Measurements from ENCODE around the gene PDCD4. TPM values are rescaled to one million over a fixed set of nuclear protein-coding genes. Genes with fewer than 3 reads are reported as not detected.

Gene PDCD4
- total RNA-seq, 6 donors from 2014 or later: 38.0 to 129 (median 57.1) TPM

DNA sequence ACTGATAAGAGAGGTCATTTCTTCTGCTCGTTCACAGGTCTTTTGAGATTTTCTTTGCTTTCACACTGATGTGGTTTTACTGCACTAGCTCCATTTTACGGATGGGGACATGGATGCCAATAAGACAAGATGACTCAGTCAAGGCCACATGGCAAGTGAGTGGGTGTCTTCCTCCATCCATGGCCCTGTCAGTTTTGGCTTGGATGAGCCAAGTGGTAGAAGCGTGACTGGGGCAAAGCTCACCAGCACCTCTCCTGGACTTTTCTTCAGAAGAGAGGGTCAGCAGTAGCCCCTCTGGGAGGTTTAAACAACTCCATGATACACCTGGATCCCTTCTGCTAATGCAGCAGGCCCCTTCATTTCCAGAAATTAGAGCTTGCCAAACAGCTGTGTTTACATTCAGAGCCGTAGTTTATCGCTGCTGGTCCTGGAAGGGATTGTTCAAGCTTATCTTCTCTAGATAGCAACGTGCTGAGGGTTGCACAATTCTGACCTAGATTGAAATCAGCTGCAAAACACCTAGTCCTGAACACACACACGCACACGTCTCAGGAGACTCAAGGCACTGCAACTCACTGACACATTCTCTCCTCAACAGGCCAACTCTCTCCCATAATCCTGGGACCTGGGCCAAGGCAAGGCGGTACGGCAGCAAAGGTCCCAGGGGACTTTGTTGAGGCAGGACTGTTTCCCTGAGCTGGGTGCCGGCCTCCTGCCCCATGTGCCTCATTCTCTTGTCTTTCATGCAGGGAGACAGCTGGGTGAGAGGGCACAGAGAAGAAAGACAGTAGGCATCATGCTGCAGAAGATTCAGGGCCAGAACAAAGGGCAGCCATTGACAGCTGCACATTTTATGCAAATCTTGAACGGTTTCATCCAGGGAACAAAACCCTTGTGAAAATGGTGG lies 14.2 kb upstream of the PDCD4 start:
- Histone ChIP-seq H3K27me3 (no peaks in the 10 kb centered on the region), H3K4me1 (peaks cover 40 to 57% (median 48%) of the 10 kb centered on the region in 4 donors)

DNA sequence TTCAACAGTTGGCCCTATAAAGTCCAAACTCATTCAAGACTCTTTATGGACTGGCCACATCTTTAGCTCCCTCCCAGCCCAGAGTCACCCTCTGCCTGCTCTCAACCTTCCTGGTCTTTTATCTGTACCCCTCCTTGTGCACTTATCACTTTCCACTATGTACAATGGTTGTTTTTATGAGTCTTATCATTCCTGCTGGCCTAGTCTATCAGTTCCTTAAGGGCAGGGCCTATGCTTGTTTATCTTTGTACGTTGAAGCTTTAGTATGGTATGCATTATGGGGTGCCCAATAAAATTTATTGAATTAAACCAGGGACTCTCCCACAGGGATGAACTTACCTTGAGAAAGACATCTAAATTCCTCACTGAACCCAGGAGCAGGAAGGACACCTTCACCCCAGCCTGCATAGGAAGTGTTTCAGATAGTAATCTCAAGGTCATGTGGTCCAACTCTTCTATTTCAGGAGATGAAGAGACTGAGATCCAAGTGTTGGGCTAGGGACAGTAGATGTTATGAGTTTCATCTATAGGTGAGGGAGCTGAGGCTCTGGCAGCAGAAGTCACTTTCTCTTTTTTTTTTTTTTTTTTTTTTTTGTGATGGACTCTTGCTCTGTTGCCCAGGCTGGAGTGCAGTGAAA lies 13.3 kb upstream of the PDCD4 start:
- no peaks in the 10 kb centered on the region for H3K27me3 ChIP-seq
- H3K36me3 ChIP-seq: no peaks in the 10 kb centered on the region
- 50 to 57% methylated on average over 1 of the region's 1 CpG for WGBS, 2 donors
- H3K9me3 ChIP-seq: no peaks in the 10 kb centered on the region
- TF ChIP-seq POLR2AphosphoS5 (IDR thresholded peaks at IDR 0.05): no peak
- TF ChIP-seq, protein P1, sequence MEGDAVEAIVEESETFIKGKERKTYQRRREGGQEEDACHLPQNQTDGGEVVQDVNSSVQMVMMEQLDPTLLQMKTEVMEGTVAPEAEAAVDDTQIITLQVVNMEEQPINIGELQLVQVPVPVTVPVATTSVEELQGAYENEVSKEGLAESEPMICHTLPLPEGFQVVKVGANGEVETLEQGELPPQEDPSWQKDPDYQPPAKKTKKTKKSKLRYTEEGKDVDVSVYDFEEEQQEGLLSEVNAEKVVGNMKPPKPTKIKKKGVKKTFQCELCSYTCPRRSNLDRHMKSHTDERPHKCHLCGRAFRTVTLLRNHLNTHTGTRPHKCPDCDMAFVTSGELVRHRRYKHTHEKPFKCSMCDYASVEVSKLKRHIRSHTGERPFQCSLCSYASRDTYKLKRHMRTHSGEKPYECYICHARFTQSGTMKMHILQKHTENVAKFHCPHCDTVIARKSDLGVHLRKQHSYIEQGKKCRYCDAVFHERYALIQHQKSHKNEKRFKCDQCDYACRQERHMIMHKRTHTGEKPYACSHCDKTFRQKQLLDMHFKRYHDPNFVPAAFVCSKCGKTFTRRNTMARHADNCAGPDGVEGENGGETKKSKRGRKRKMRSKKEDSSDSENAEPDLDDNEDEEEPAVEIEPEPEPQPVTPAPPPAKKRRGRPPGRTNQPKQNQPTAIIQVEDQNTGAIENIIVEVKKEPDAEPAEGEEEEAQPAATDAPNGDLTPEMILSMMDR (IDR thresholded peaks at IDR 0.05): no peak
- no peak for TF ChIP-seq POLR2A (IDR thresholded peaks at IDR 0.05)
- no peak for TF ChIP-seq EP300 (IDR thresholded peaks at IDR 0.05)
- peak overlapping the region in 2 of 4 donors; percentile 78 to 91 for H3K27ac ChIP-seq
- H3K4me3 ChIP-seq: no peak overlapping the region
- H3K4me1 ChIP-seq: peaks cover 38 to 61% (median 51%) of the 10 kb centered on the region in 4 donors
- DNase-seq: no peak
- ATAC-seq (ENCODE audit: low FRiP score in 2 of 2): no peak

More for the DNA sequence above, 14.2 kb upstream of the PDCD4 start:
- TF ChIP-seq POLR2A (IDR thresholded peaks at IDR 0.05): peak in 1 of 4 donors; percentile 35
- TF ChIP-seq, protein P1 (IDR thresholded peaks at IDR 0.05): no peak
- peak in 1 of 4 donors; percentile 85 for TF ChIP-seq EP300 (IDR thresholded peaks at IDR 0.05)
- TF ChIP-seq POLR2AphosphoS5 (IDR thresholded peaks at IDR 0.05): peak in 1 of 2 donors; percentile 81
- DNase-seq (peak in 1 of 2 donors; percentile 80), ATAC-seq (ENCODE audit: low FRiP score in 2 of 2) (peak in 1 of 2 donors; percentile 28)
- 34 to 39% methylated on average over 12 of the region's 12 CpGs for WGBS, 2 donors
- H3K27ac ChIP-seq: peak overlapping the region in 2 of 4 donors; percentile 64 to 78
- no peaks in the 10 kb centered on the region for H3K36me3 ChIP-seq
- no peaks in the 10 kb centered on the region for H3K9me3 ChIP-seq
- no peak overlapping the region for H3K4me3 ChIP-seq

DNA sequence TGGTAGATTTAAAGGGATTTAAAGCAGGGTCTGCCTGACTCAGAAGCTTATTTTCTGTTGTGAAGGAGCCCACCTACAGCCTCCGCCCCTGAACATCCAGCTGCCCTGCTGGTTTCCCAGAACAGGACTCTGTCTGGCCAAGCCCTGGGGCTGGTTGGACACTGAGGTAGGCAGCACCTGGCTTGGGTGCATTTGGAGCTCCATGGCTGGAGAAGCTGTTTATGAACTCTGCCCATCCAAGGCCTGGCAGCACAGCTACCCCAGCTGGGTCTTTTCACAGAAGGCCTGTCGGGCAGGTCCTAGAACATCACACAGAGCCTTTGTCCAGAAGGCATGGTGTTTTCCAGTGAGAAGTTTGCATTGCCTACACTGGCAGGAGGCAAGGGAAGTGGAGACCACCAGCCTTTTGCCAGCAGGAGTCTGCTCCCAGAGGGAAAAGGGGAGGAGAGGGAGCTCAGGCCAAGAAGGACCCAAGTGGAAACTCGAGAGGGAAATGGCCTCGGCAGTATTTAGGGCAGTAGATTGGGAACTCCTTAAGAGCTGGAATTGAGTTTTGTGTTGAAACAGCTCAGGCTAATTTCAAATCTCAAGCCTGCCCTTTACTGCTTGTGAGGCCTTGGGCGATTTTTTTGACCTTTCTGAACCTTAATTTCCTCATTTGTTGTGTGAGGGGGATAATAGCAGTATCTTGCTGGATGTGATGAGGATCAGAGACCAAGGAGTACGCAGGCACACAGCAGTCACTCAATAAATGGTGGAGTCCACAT lies 12.3 kb upstream of the PDCD4 start:
- TF ChIP-seq, protein P1 (IDR thresholded peaks at IDR 0.05): no peak
- TF ChIP-seq POLR2A (IDR thresholded peaks at IDR 0.05): no peak
- no peak for TF ChIP-seq POLR2AphosphoS5 (IDR thresholded peaks at IDR 0.05)
- TF ChIP-seq EP300 (IDR thresholded peaks at IDR 0.05): no peak
- Histone ChIP-seq H3K4me3 (no peak overlapping the region), H3K36me3 (no peaks in the 10 kb centered on the region), H3K27me3 (no peaks in the 10 kb centered on the region), H3K27ac (peak overlapping the region; percentile 32 to 91 (median 78)), H3K9me3 (no peaks in the 10 kb centered on the region), H3K4me1 (peaks cover 47 to 62% (median 59%) of the 10 kb centered on the region in 4 donors)
- DNase-seq (peak in 1 of 2 donors; percentile 25), ATAC-seq (ENCODE audit: low FRiP score in 2 of 2) (peak; percentile 8 to 41)
- WGBS, 2 donors: 62 to 82% methylated on average over 5 to 6 of the region's 6 CpGs

DNA sequence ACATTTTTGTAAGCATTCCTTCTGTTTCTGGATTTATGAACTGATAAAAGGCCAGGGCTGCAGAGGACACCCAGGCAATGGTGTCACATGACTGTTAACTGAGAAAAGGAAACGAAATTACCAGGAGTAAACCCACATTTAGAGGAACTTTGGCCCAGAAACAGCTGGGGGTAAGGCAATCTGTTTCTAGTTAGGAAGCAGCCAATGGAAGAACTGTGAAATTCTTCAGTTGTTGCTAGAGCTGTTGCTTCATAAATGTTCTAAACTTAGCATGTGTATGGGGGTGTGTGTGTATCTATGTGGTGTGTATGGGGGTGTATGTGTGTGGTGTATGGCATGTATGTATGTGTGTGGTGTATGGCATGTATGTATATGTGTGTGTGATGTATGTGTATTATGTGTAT lies 11.8 kb upstream of the PDCD4 start:
- H3K9me3 ChIP-seq: no peaks in the 10 kb centered on the region
- H3K36me3 ChIP-seq: no peaks in the 10 kb centered on the region
- DNase-seq: peak in 1 of 2 donors; percentile 49
- peaks cover 52 to 66% (median 64%) of the 10 kb centered on the region in 4 donors for H3K4me1 ChIP-seq
- TF ChIP-seq POLR2A (IDR thresholded peaks at IDR 0.05) (no peak), POLR2AphosphoS5 (IDR thresholded peaks at IDR 0.05) (no peak), EP300 (IDR thresholded peaks at IDR 0.05) (no peak)
- TF ChIP-seq, protein P1 (IDR thresholded peaks at IDR 0.05): no peak
- WGBS, 2 donors: 30 to 33% methylated on average over 1 of the region's 1 CpG
- no peaks in the 10 kb centered on the region for H3K27me3 ChIP-seq
- peak overlapping the region; percentile 32 to 91 (median 78) for H3K27ac ChIP-seq
- peak; percentile 44 to 72 for ATAC-seq (ENCODE audit: low FRiP score in 2 of 2)
- H3K4me3 ChIP-seq: no peak overlapping the region

Data from upper lobe of left lung (tissue), 6 donors.